Natural killer cell (primary cell): ENCODE results near the gene MTMR3. TPM values are rescaled to one million over a fixed set of nuclear protein-coding genes. Genes with fewer than 3 reads are reported as not detected.

Experiments
- ATAC-seq, 3 donors: fragments of 150-1000 bp in 2 of 3; fragments of 200-7000 bp in 1 of 3; cut with Tn5 transposase; 1 replicate in 1 of 3; 2 replicates in 2 of 3; pipeline ENCODE4 v1.10.0; 2021; ENCODE audit warnings: mild to moderate bottlenecking in 2 of 3, moderate library complexity in 2 of 3
- DNase-seq, 2 donors: peaks; one replicate each; pipeline versions ENCODE4 v3.0.0 to v3.0.0-alpha.2; 2013 to 2021; ENCODE audit warnings: mixed read lengths in 1 of 2
- H3K27ac ChIP-seq: one replicate; pipeline ENCODE4 v1.5.1; 2013; ENCODE audit warnings: mild to moderate bottlenecking, low read length
- H3K27me3 ChIP-seq: one replicate; pipeline ENCODE4 v1.6.1; 2013; ENCODE audit warnings: low read length; ENCODE audit not compliant: control insufficient read depth, insufficient read depth
- H3K36me3 ChIP-seq: one replicate; pipeline ENCODE4 v1.6.1; 2013; ENCODE audit warnings: low read length; ENCODE audit not compliant: control insufficient read depth, insufficient read depth
- H3K4me1 ChIP-seq: one replicate; pipeline ENCODE4 v1.6.1; 2013; ENCODE audit warnings: low read length; ENCODE audit not compliant: control insufficient read depth, insufficient read depth
- H3K4me3 ChIP-seq: one replicate; pipeline ENCODE4 v1.5.1; 2013; ENCODE audit warnings: low read length
- H3K9me3 ChIP-seq: one replicate; pipeline ENCODE4 v1.6.1; 2013; ENCODE audit warnings: low read length; ENCODE audit not compliant: control insufficient read depth, insufficient read depth
- H3K27ac Mint-ChIP-seq, 2 donors: one replicate each; pipeline ENCODE4 v1.8.0; 2022; ENCODE audit warnings: mild to moderate bottlenecking in 2 of 2, mixed read lengths in 2 of 2, moderate library complexity in 1 of 2
- H3K27me3 Mint-ChIP-seq, 2 donors: one replicate each; pipeline ENCODE4 v1.8.0; 2022; ENCODE audit warnings: low read depth in 2 of 2, mixed read lengths in 2 of 2
- H3K36me3 Mint-ChIP-seq: one replicate; pipeline ENCODE4 v1.8.0; 2022; ENCODE audit warnings: mixed read lengths
- H3K4me1 Mint-ChIP-seq, 2 donors: one replicate each; pipeline ENCODE4 v1.8.0; 2022; ENCODE audit warnings: mixed read lengths in 2 of 2
- H3K4me3 Mint-ChIP-seq: one replicate; pipeline ENCODE4 v1.8.0; 2022; ENCODE audit warnings: mild to moderate bottlenecking, moderate library complexity, mixed read lengths
- H3K9me3 Mint-ChIP-seq, 2 donors: one replicate each; pipeline ENCODE4 v1.8.0; 2022; ENCODE audit warnings: mixed read lengths in 2 of 2
- WGBS: methylation state at CpG from one replicate; pipeline ENCODE4 v1.1.7; 2013; ENCODE audit warnings: missing lambda C conversion rate; ENCODE audit not compliant: insufficient coverage; 5-methylcytosine and 5-hydroxymethylcytosine counted together
- intact Hi-C: fragments of 100-400 bp; cut with micrococcal nuclease; formaldehyde crosslinking; loops from one replicate; pipeline ENCODE4 v1.14.2; 2022
- total RNA-seq, 4 donors: library from RNA; stranded (reverse); fragments of 120-200 nt in 1 of 4; gene quantifications; one replicate each; pipeline versions ENCODE4 v1.2.3 to v1.2.4, GENCODE V29; 2013 to 2022
- TF ChIP-seq, protein P1 (sequence below): fragments of 200-600 bp; IDR thresholded peaks from one replicate; pipeline ENCODE4 v1.8.0; 2022; ENCODE audit warnings: antibody characterized with exemption

Gene MTMR3
- total RNA-seq, 3 donors from 2014 or later (not counting 1 experiment from before 2014, with no cell fraction given), result 62.1 to 83.4 (median 75.6) TPM

DNA sequence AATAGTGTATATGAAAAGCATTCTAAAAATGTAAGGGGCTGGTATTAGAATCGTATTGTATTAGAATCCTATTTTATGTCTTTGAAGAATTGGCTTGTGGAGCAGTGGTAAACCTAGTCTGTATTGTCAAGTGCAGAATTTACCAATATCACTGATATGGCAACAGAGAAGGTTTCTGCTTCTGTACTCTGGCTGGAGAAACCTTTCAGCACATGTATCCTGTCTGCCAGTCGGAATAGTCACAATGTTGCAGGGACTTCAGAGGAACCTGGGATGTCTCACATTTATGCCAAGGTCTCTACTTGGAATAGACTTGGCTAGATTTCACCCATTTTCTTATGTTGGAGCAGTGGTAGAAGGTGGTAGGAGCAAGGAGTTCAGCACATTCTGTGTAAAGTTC lies 4.4 kb downstream of the MTMR3 start:
- Mint-ChIP-seq H3K9me3 (no peaks in the 10 kb centered on the region), H3K27me3 (no peaks in the 10 kb centered on the region), H3K4me1 (peaks cover 20 to 31% of the 10 kb centered on the region in 2 donors), H3K27ac (no peak overlapping the region), H3K36me3 (no peaks in the 10 kb centered on the region), H3K4me3 (no peak overlapping the region)
- intact Hi-C loops, result no loop called here
- no peak overlapping the region for H3K27ac ChIP-seq
- H3K4me1 ChIP-seq, result peaks cover 23% of the 10 kb centered on the region
- WGBS, result 96% methylated on average over 2 of the region's 2 CpGs
- H3K27me3 ChIP-seq, result no peaks in the 10 kb centered on the region
- ATAC-seq (no peak), DNase-seq (no peak)
- TF ChIP-seq, protein P1, sequence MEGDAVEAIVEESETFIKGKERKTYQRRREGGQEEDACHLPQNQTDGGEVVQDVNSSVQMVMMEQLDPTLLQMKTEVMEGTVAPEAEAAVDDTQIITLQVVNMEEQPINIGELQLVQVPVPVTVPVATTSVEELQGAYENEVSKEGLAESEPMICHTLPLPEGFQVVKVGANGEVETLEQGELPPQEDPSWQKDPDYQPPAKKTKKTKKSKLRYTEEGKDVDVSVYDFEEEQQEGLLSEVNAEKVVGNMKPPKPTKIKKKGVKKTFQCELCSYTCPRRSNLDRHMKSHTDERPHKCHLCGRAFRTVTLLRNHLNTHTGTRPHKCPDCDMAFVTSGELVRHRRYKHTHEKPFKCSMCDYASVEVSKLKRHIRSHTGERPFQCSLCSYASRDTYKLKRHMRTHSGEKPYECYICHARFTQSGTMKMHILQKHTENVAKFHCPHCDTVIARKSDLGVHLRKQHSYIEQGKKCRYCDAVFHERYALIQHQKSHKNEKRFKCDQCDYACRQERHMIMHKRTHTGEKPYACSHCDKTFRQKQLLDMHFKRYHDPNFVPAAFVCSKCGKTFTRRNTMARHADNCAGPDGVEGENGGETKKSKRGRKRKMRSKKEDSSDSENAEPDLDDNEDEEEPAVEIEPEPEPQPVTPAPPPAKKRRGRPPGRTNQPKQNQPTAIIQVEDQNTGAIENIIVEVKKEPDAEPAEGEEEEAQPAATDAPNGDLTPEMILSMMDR, result no peak
- no peaks in the 10 kb centered on the region for H3K9me3 ChIP-seq
- no peaks in the 10 kb centered on the region for H3K36me3 ChIP-seq
- no peak overlapping the region for H3K4me3 ChIP-seq

DNA sequence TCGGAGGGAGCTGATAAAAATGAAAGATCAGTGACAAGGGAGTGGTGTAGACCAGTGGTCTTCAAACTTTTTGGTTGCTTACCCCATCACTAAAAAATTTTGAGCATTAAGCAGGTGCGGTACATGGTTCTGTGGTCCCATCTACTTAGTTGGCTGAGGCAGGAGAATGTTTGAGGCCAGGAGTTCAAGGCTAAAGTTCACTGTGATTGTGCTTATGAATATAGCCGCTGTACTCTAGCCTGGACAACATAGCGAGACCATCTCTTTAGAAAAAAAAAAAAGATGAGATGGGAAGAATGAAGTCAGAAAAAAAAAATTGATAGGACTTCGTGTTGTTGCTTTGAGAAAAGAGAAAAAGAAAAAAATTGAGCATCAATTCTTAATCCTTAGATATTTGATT lies 7.8 kb downstream of the MTMR3 start:
- Mint-ChIP-seq H3K36me3 (no peaks in the 10 kb centered on the region), H3K27ac (no peak overlapping the region), H3K27me3 (no peaks in the 10 kb centered on the region), H3K4me1 (peaks cover 37 to 48% of the 10 kb centered on the region in 2 donors), H3K9me3 (no peaks in the 10 kb centered on the region), H3K4me3 (no peak overlapping the region)
- intact Hi-C loops, result no loop called here
- Histone ChIP-seq H3K9me3 (no peaks in the 10 kb centered on the region), H3K27me3 (no peaks in the 10 kb centered on the region), H3K27ac (no peak overlapping the region), H3K4me1 (peaks cover 3% of the 10 kb centered on the region), H3K36me3 (no peaks in the 10 kb centered on the region), H3K4me3 (no peak overlapping the region)
- 98% methylated on average over 4 of the region's 5 CpGs for WGBS
- TF ChIP-seq, protein P1, result no peak
- no peak for ATAC-seq
- DNase-seq, result no peak

DNA sequence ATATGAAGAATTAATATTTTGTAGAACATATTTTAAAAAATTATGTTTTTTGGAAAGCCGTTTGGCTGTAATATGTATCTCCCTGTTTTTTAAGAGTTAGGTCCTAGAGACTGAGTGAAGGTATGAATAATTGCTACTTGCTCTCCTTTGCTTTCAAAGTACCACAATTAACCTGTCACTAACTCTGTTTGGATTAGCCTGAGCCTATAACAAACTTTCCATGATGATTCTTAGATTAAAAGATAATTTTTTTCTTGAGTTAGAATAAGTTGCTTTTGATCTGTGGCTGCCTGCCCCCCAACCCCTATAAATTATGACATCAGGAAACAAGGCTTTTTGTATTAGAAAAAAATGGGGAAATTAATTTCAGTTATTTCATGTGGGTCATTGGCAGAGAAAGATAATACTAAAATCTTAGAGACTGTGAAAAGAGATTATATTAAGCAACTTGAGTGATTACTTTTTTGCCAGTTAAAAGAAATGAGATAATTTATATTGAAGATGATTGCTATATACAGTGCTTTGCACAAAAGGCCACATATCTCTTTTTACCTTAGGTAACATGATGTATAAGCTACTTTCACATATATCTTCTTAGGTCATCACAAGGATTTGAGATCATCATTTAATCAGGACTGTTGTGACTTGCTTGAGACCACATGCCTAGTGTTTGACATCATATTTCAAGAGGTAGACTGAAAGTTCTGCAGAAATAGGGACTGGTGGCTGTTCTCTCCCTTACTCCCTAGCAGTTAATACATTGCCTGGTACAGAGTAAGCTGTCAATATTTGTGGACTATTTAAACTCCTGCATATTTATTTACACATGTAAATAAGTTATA lies 9.6 kb downstream of the MTMR3 start:
- no peaks in the 10 kb centered on the region for H3K27me3 ChIP-seq
- ATAC-seq (no peak), DNase-seq (no peak)
- intact Hi-C loops, result no loop called here
- H3K9me3 ChIP-seq, result no peaks in the 10 kb centered on the region
- TF ChIP-seq, protein P1, result no peak
- no peak overlapping the region for H3K4me3 Mint-ChIP-seq
- peaks cover 37 to 48% of the 10 kb centered on the region in 2 donors for H3K4me1 Mint-ChIP-seq
- no CpG with 5 or more reads among the region's 1 CpG for WGBS
- no peaks in the 10 kb centered on the region for H3K9me3 Mint-ChIP-seq
- H3K27ac ChIP-seq, result no peak overlapping the region
- no peaks in the 10 kb centered on the region for H3K36me3 Mint-ChIP-seq
- no peak overlapping the region for H3K4me3 ChIP-seq
- no peak overlapping the region for H3K27ac Mint-ChIP-seq
- no peaks in the 10 kb centered on the region for H3K36me3 ChIP-seq
- H3K27me3 Mint-ChIP-seq, result no peaks in the 10 kb centered on the region
- peaks cover 3% of the 10 kb centered on the region for H3K4me1 ChIP-seq
